GM12892 (cell line): ENCODE results near the gene ALDH2.

Experiments used
- DNase-seq: peaks from one replicate; pipeline ENCODE4 v3.0.0; 2011; ENCODE audit not compliant: insufficient read length
- FAIRE-seq: peaks from 2 replicates; lab custom pipeline; 2011; peaks lifted over from hg19 to GRCh38; lab: Jason Lieb, UNC
- POLR2A ChIP-seq: IDR thresholded peaks from 2 replicates; pipeline ENCODE4 v1.6.1; 2011; ENCODE audit warnings: low read depth, low read length, control low read depth
- POLR2AphosphoS5 ChIP-seq: IDR thresholded peaks from 2 replicates; pipeline ENCODE4 v1.6.1; 2011; ENCODE audit warnings: low read depth, low read length, control low read depth
- TAF1 ChIP-seq: IDR thresholded peaks from 2 replicates; pipeline ENCODE4 v1.6.1; 2011; ENCODE audit warnings: low read depth, mild to moderate bottlenecking, control low read depth, low read length, borderline replicate concordance

ALDH2 gene

GRCh38 chr12:111748151-111748672 is 18.5 kb upstream of the ALDH2 start:
- DNase-seq (no peak), FAIRE-seq (no peak)

GRCh38 chr12:111748867-111749266 is 17.9 kb upstream of the ALDH2 start:
- no peak for TF ChIP-seq POLR2A
- no peak for TF ChIP-seq TAF1
- no peak for TF ChIP-seq POLR2AphosphoS5
- DNase-seq (no peak), FAIRE-seq (no peak)

More at GRCh38 chr12:111748151-111748672, 18.5 kb upstream of the ALDH2 start:
- TF ChIP-seq TAF1: no peak
- no peak for TF ChIP-seq POLR2AphosphoS5
- TF ChIP-seq POLR2A: no peak

- FAIRE-seq: no peak
- TF ChIP-seq TAF1 (no peak), POLR2A (no peak), POLR2AphosphoS5 (no peak)
- no peak for DNase-seq
Measured at GRCh38 chr12:111749391-111749790, 17.3 kb upstream of the ALDH2 start.

- DNase-seq (peak; percentile 65), FAIRE-seq (peak; percentile 92)
- TF ChIP-seq POLR2A: no peak
- TF ChIP-seq TAF1: no peak
- no peak for TF ChIP-seq POLR2AphosphoS5
Measured at GRCh38 chr12:111753144-111753881, 13.4 kb upstream of the ALDH2 start.

GRCh38 chr12:111754671-111755070 is 12.1 kb upstream of the ALDH2 start:
- TF ChIP-seq TAF1: no peak
- no peak for TF ChIP-seq POLR2AphosphoS5
- TF ChIP-seq POLR2A: no peak
- DNase-seq: no peak
- no peak for FAIRE-seq

GRCh38 chr12:111756196-111756595 is 10.5 kb upstream of the ALDH2 start:
- no peak for FAIRE-seq
- TF ChIP-seq POLR2A (no peak), TAF1 (no peak), POLR2AphosphoS5 (no peak)
- no peak for DNase-seq

GRCh38 chr12:111756681-111757080 is 10.1 kb upstream of the ALDH2 start:
- DNase-seq: no peak

GRCh38 chr12:111757361-111758119 is 9.2 kb upstream of the ALDH2 start:
- TF ChIP-seq POLR2A (no peak), POLR2AphosphoS5 (no peak)
- DNase-seq (no peak), FAIRE-seq (peak; percentile 69)

More at GRCh38 chr12:111756681-111757080, 10.1 kb upstream of the ALDH2 start:
- FAIRE-seq: no peak
- TF ChIP-seq POLR2AphosphoS5 (no peak), POLR2A (no peak), TAF1 (no peak)

- FAIRE-seq: no peak
- TF ChIP-seq POLR2A (no peak), TAF1 (no peak), POLR2AphosphoS5 (no peak)
- DNase-seq: no peak
Measured at GRCh38 chr12:111758120-111758561, 8.6 kb upstream of the ALDH2 start.

GRCh38 chr12:111759271-111759670 is 7.5 kb upstream of the ALDH2 start:
- no peak for DNase-seq
- FAIRE-seq: no peak
- TF ChIP-seq POLR2AphosphoS5 (no peak), TAF1 (no peak)

GRCh38 chr12:111759991-111760390 is 6.7 kb upstream of the ALDH2 start:
- DNase-seq (no peak), FAIRE-seq (no peak)
- TF ChIP-seq TAF1: no peak
- no peak for TF ChIP-seq POLR2A
- no peak for TF ChIP-seq POLR2AphosphoS5

GRCh38 chr12:111761099-111761498 is 5.6 kb upstream of the ALDH2 start:
- TF ChIP-seq TAF1 (no peak), POLR2AphosphoS5 (no peak), POLR2A (no peak)
- FAIRE-seq (peak; percentile 63), DNase-seq (no peak)
